Sigmoid colon (tissue), 7 donors: ENCODE data around the gene GALNT14. TPM values are rescaled to one million over a fixed set of nuclear protein-coding genes. Genes with fewer than 3 reads are reported as not detected.

Source experiments
- DNase-seq: peaks from one replicate; pipeline ENCODE4 v3.0.0-alpha.2; 2019
- H3K27ac ChIP-seq, 4 donors: fragments of 200-600 bp; sonication (generic); one replicate each; pipeline ENCODE4 v1.5.1; 2016 to 2019; ENCODE audit warnings: mild to moderate bottlenecking in 1 of 4
- H3K27me3 ChIP-seq, 3 donors: fragments of 200-600 bp; sonication (generic); one replicate each; pipeline ENCODE4 v1.5.1; 2019; ENCODE audit warnings: mild to moderate bottlenecking in 1 of 3
- H3K36me3 ChIP-seq, 4 donors: fragments of 200-600 bp; sonication (generic); one replicate each; pipeline ENCODE4 v1.5.1; 2016 to 2019
- H3K4me1 ChIP-seq, 4 donors: fragments of 200-600 bp; sonication (generic); one replicate each; pipeline ENCODE4 v1.5.1; 2017 to 2019
- H3K4me3 ChIP-seq, 4 donors: fragments of 200-600 bp; sonication (generic); one replicate each; pipeline ENCODE4 v1.5.1; 2017 to 2019; ENCODE audit warnings: mild to moderate bottlenecking in 2 of 4, moderate library complexity in 1 of 4
- H3K9me3 ChIP-seq, 4 donors: fragments of 200-600 bp in 3 of 4; sonication (generic) in 3 of 4; one replicate each; pipeline versions ENCODE4 v1.5.1 to v1.6.1; 2013 to 2019
- EP300 ChIP-seq, 4 donors: sonication (generic); formaldehyde crosslinking; IDR thresholded peaks; one replicate each; pipeline ENCODE4 v1.6.1; 2017; ENCODE audit warnings: antibody characterized with exemption in 4 of 4
- POLR2A ChIP-seq, 2 donors: fragments of 450-650 bp; IDR thresholded peaks; one replicate each; pipeline ENCODE4 v1.6.1; 2016; ENCODE audit warnings: antibody characterized with exemption in 2 of 2, mild to moderate bottlenecking in 2 of 2, moderate library complexity in 2 of 2
- POLR2AphosphoS5 ChIP-seq, 4 donors: sonication (generic); formaldehyde crosslinking; IDR thresholded peaks; one replicate each; pipeline ENCODE4 v1.6.1; 2017; ENCODE audit warnings: antibody characterized with exemption in 4 of 4
- WGBS, 2 donors: extraction: QIAGEN DNeasy Blood & Tissue Kit; methylation state at CpG; one replicate each; pipeline ENCODE4 v1.1.7; 2013; 5-methylcytosine and 5-hydroxymethylcytosine counted together
- intact Hi-C: fragments of 100-400 bp; cut with DNase I; formaldehyde crosslinking; loops from one replicate; pipeline ENCODE4 v1.15.1; 2023
- polyA plus RNA-seq, 3 donors: library from polyadenylated mRNA; stranded (reverse); fragments of 200-250 nt; gene quantifications; one replicate each; pipeline ENCODE4 v1.2.3, GENCODE V29; 2013
- total RNA-seq, 4 donors: library from RNA; depleted of rRNA; stranded (reverse); fragments of >200 nt; gene quantifications; one replicate each; pipeline ENCODE4 v1.1.0, GENCODE V29; 2016
- TF ChIP-seq, protein P1 (sequence below), 4 experiments: fragments of 450-650 bp in 3 of 4; fragments of 200-600 bp in 1 of 4; IDR thresholded peaks; one replicate each; pipeline ENCODE4 v1.5.1; 2016 to 2019; ENCODE audit warnings: antibody characterized with exemption in 4 of 4, mild to moderate bottlenecking in 3 of 4, moderate library complexity in 2 of 4
- donor health status: healthy with polysubstance abuse.
- donor health status: Bipolar disorder and iron deficiency.
- donor health status: healthy.

GALNT14 gene
- total and polyA plus RNA-seq, 7 donors: 1.2 to 2.3 (median 1.2) TPM; not detected in 4

- Histone ChIP-seq H3K36me3 (no peaks in the 10 kb centered on the region), H3K27me3 (peaks cover 0 to 5% (median 0%) of the 10 kb centered on the region in 3 donors), H3K4me3 (no peak overlapping the region), H3K27ac (no peak overlapping the region), H3K4me1 (no peaks in the 10 kb centered on the region), H3K9me3 (no peaks in the 10 kb centered on the region)
- intact Hi-C loops: no loop called here
- DNase-seq: no peak
- WGBS, 2 donors: 80 to 82% methylated on average over 3 of the region's 3 CpGs
- no peak for TF ChIP-seq POLR2AphosphoS5 (IDR thresholded peaks at IDR 0.05)
- TF ChIP-seq, protein P1, sequence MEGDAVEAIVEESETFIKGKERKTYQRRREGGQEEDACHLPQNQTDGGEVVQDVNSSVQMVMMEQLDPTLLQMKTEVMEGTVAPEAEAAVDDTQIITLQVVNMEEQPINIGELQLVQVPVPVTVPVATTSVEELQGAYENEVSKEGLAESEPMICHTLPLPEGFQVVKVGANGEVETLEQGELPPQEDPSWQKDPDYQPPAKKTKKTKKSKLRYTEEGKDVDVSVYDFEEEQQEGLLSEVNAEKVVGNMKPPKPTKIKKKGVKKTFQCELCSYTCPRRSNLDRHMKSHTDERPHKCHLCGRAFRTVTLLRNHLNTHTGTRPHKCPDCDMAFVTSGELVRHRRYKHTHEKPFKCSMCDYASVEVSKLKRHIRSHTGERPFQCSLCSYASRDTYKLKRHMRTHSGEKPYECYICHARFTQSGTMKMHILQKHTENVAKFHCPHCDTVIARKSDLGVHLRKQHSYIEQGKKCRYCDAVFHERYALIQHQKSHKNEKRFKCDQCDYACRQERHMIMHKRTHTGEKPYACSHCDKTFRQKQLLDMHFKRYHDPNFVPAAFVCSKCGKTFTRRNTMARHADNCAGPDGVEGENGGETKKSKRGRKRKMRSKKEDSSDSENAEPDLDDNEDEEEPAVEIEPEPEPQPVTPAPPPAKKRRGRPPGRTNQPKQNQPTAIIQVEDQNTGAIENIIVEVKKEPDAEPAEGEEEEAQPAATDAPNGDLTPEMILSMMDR (IDR thresholded peaks at IDR 0.05): no peak
- TF ChIP-seq POLR2A (IDR thresholded peaks at IDR 0.05): no peak
- no peak for TF ChIP-seq EP300 (IDR thresholded peaks at IDR 0.05)
Measured at GRCh38 chr2:31000970-31001369, 137.3 kb downstream of the GALNT14 start.

DNA sequence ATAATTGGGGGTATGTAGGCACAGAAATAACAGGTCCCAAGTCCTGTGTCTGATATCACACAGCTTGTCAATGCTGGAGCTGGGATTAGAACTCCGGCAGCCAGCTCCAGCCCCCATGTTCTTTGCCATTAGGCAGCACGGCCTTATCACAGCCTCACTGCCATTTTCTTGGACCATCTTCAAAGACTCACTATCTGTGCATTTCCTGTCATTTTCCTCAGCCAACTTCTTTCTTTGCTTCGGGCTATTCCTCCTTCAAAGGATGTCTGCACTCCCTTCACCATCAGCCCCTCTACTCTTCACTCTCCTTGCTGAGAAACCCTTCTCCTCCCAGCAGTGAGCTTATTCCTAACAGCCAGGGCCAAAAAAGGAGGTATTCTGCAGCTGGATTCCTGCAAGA lies 139.6 kb downstream of the GALNT14 start:
- no peaks in the 10 kb centered on the region for H3K36me3 ChIP-seq
- no peaks in the 10 kb centered on the region for H3K9me3 ChIP-seq
- intact Hi-C loops: no loop called here

GRCh38 chr2:30997979-30998378 lies 140.3 kb downstream of the GALNT14 start:
- no peaks in the 10 kb centered on the region for H3K36me3 ChIP-seq
- no peak overlapping the region for H3K27ac ChIP-seq
- no peak for DNase-seq
- intact Hi-C loops: no loop called here
- no peak overlapping the region for H3K4me3 ChIP-seq
- 79% methylated on average over 5 of the region's 5 CpGs for WGBS, 2 donors
- TF ChIP-seq EP300 (IDR thresholded peaks at IDR 0.05) (no peak), POLR2AphosphoS5 (IDR thresholded peaks at IDR 0.05) (no peak), POLR2A (IDR thresholded peaks at IDR 0.05) (no peak)
- TF ChIP-seq, protein P1 (IDR thresholded peaks at IDR 0.05): no peak
- H3K9me3 ChIP-seq: no peaks in the 10 kb centered on the region
- H3K4me1 ChIP-seq: no peaks in the 10 kb centered on the region
- H3K27me3 ChIP-seq: no peaks in the 10 kb centered on the region

More for the DNA sequence above, 139.6 kb downstream of the GALNT14 start:
- H3K27me3 ChIP-seq: no peaks in the 10 kb centered on the region
- 74 to 77% methylated on average over 3 of the region's 3 CpGs for WGBS, 2 donors
- H3K4me3 ChIP-seq: no peak overlapping the region
- no peak for DNase-seq
- TF ChIP-seq EP300 (IDR thresholded peaks at IDR 0.05) (no peak), POLR2A (IDR thresholded peaks at IDR 0.05) (no peak)
- TF ChIP-seq, protein P1 (IDR thresholded peaks at IDR 0.05): no peak
- no peaks in the 10 kb centered on the region for H3K4me1 ChIP-seq
- no peak overlapping the region for H3K27ac ChIP-seq

GRCh38 chr2:30994227-30995056 lies 143.8 kb downstream of the GALNT14 start:
- WGBS, 2 donors: 80 to 86% methylated on average over 11 of the region's 11 CpGs
- no peak for DNase-seq
- Histone ChIP-seq H3K27ac (no peak overlapping the region), H3K4me3 (no peak overlapping the region), H3K9me3 (no peaks in the 10 kb centered on the region), H3K4me1 (no peaks in the 10 kb centered on the region), H3K36me3 (no peaks in the 10 kb centered on the region), H3K27me3 (no peaks in the 10 kb centered on the region)
- TF ChIP-seq EP300 (IDR thresholded peaks at IDR 0.05) (no peak), POLR2A (IDR thresholded peaks at IDR 0.05) (no peak), POLR2AphosphoS5 (IDR thresholded peaks at IDR 0.05) (no peak)
- TF ChIP-seq, protein P1 (IDR thresholded peaks at IDR 0.05): no peak
- intact Hi-C loops: no loop called here
